GM21737 (cell line): ENCODE data around the gene SMIM35.

Experiments
- ATAC-seq: cut with Tn5 transposase; IDR thresholded peaks from one replicate; pipeline ENCODE4 v1.9.1; 2021; ENCODE audit warnings: mild to moderate bottlenecking, moderate library complexity; ENCODE audit not compliant: unreplicated experiment

SMIM35 gene

GRCh38 chr11:118046051-118046963 lies 40.5 kb downstream of the SMIM35 start:
- no peak for ATAC-seq

- no peak for ATAC-seq
These were observed 41.6 kb downstream of the SMIM35 start for GRCh38 chr11:118045191-118045590.

GRCh38 chr11:118042796-118043195 lies 44.0 kb downstream of the SMIM35 start:
- ATAC-seq = no peak

- ATAC-seq = no peak
These were observed 44.6 kb downstream of the SMIM35 start for GRCh38 chr11:118042141-118042540.

GRCh38 chr11:118033443-118033842 lies 53.3 kb downstream of the SMIM35 start:
- no peak for ATAC-seq

- ATAC-seq = no peak
These were observed 58.1 kb downstream of the SMIM35 start for GRCh38 chr11:118028626-118029025.

- ATAC-seq = no peak
These were observed 59.1 kb downstream of the SMIM35 start for GRCh38 chr11:118027694-118028093.

- no peak for ATAC-seq
These were observed 65.6 kb downstream of the SMIM35 start for GRCh38 chr11:118021146-118021545.

- ATAC-seq = no peak
These were observed 68.4 kb downstream of the SMIM35 start for GRCh38 chr11:118018401-118018800.

- no peak for ATAC-seq
These were observed 69.0 kb downstream of the SMIM35 start for GRCh38 chr11:118017631-118018315.

- ATAC-seq = no peak
These were observed 69.7 kb downstream of the SMIM35 start for GRCh38 chr11:118017111-118017510.

GRCh38 chr11:118016104-118016503 lies 70.7 kb downstream of the SMIM35 start:
- ATAC-seq = no peak

- ATAC-seq = no peak
These were observed 71.3 kb downstream of the SMIM35 start for GRCh38 chr11:118015385-118015841.

GRCh38 chr11:118014022-118014421 lies 72.7 kb downstream of the SMIM35 start:
- ATAC-seq = no peak

- peak; percentile 31 for ATAC-seq
These were observed 74.6 kb downstream of the SMIM35 start for GRCh38 chr11:118012083-118012669.

GRCh38 chr11:118010738-118011461 lies 75.9 kb downstream of the SMIM35 start:
- ATAC-seq = peak; percentile 70

- ATAC-seq = no peak
These were observed 76.7 kb downstream of the SMIM35 start for GRCh38 chr11:118009864-118010737.

GRCh38 chr11:118008271-118008911 lies 78.4 kb downstream of the SMIM35 start:
- ATAC-seq = no peak

GRCh38 chr11:118007563-118008270 lies 79.0 kb downstream of the SMIM35 start:
- peak; percentile 41 for ATAC-seq
